ENCODE results near the gene SFTA2.

GRCh38 chr6:30888816-30889495 lies 43.0 kb downstream of the SFTA2 start:
- TF ChIP-seq CTCF (IDR thresholded peaks at IDR 0.05) (no peak), POLR2A (IDR thresholded peaks at IDR 0.05) (no peak)
